Vein endothelial cell (primary cell): ENCODE data around the gene HTRA2. TPM values are rescaled to one million over a fixed set of nuclear protein-coding genes. Genes with fewer than 3 reads are reported as not detected.

Experiments
- total RNA-seq: library from RNA; depleted of rRNA; stranded (reverse); fragments of >200 nt; gene quantifications from 2 replicates; pipeline ENCODE4 v1.2.3, GENCODE V29; 2012

The HTRA2 gene
- total RNA-seq, result 32.9 and 42.8 TPM in 2 replicates

GRCh38 chr2:74529357-74530238 lies at the start of gene HTRA2, which contains the start of gene AUP1:
TSS of gene HTRA2 (plus strand) at chr2:74529933. CDS start at chr2:74530007, 74 bp downstream.
TSS of gene AUP1 (minus strand) at chr2:74529706. CDS start at chr2:74529629, 77 bp downstream.

GRCh38 chr2:74482801-74483674 lies 46.7 kb upstream of the HTRA2 start, which contains the start of the genes CCDC142 and TTC31:
TSS of gene CCDC142 (minus strand) at chr2:74482998. CDS start at chr2:74482837, 161 bp downstream.
TSS of gene TTC31 (plus strand) at chr2:74483081. CDS start at chr2:74483096, 15 bp downstream.

GRCh38 chr2:74499267-74499939 lies 30.3 kb upstream of the HTRA2 start, which contains the start of gene LBX2:
TSS of gene LBX2 (minus strand) at chr2:74499603. CDS start at chr2:74499537, 66 bp downstream.

GRCh38 chr2:74507145-74507925 lies 22.4 kb upstream of the HTRA2 start, which contains the start of gene PCGF1:
TSS of gene PCGF1 (minus strand) at chr2:74507695. CDS start at chr2:74507668, 27 bp downstream.

GRCh38 chr2:74514368-74515270 lies 15.1 kb upstream of the HTRA2 start, which contains the start of gene TLX2:
TSS of gene TLX2 (plus strand) at chr2:74514450. CDS start at chr2:74514807, 357 bp downstream.

GRCh38 chr2:74525717-74526648 lies 3.8 kb upstream of the HTRA2 start, which contains the start of gene DQX1:
TSS of gene DQX1 (minus strand) at chr2:74526231. CDS start at chr2:74525729, 502 bp downstream.

GRCh38 chr2:74553892-74554819 lies 24.4 kb downstream of the HTRA2 start, which contains the start of the genes DOK1 and LOXL3:
TSS of gene DOK1 (plus strand) at chr2:74554720. CDS start at chr2:74554755, 35 bp downstream.
TSS of gene LOXL3 (minus strand) at chr2:74553942. CDS start at chr2:74552634, 1,308 bp downstream.

Other genes with a start within 250 kb of the HTRA2 start
- gene SLC4A5, start 186.5 kb upstream of the HTRA2 start, total RNA-seq, result 0.65 and 1.1 TPM in 2 replicates
- 139 and 141 TPM in 2 replicates for gene DCTN1, start 149.6 kb upstream of the HTRA2 start, total RNA-seq
- 0.19 TPM in 1 of 2 replicates, not detected in the other for gene C2orf81, start 108.3 kb upstream of the HTRA2 start, total RNA-seq
- gene WDR54, start 108.2 kb upstream of the HTRA2 start, total RNA-seq, result 32.2 and 36.9 TPM in 2 replicates
- 10.8 and 17.0 TPM in 2 replicates for gene RTKN, start 88.0 kb upstream of the HTRA2 start, total RNA-seq
- gene INO80B, start 74.8 kb upstream of the HTRA2 start, total RNA-seq, result 9.5 and 10.5 TPM in 2 replicates
- gene WBP1, start 71.5 kb upstream of the HTRA2 start, total RNA-seq, result 29.4 and 39.2 TPM in 2 replicates
- 57.5 and 69.2 TPM in 2 replicates for gene MOGS, start 64.6 kb upstream of the HTRA2 start, total RNA-seq
- 18.8 and 20.6 TPM in 2 replicates for gene MRPL53, start 57.3 kb upstream of the HTRA2 start, total RNA-seq
- gene CCDC142, start 46.9 kb upstream of the HTRA2 start, total RNA-seq, result 19.5 and 22.9 TPM in 2 replicates
- 11.1 and 15.0 TPM in 2 replicates for gene TTC31, start 46.9 kb upstream of the HTRA2 start, total RNA-seq
- 2.9 and 3.8 TPM in 2 replicates for gene LBX2, start 30.3 kb upstream of the HTRA2 start, total RNA-seq
- 13.3 and 14.0 TPM in 2 replicates for gene PCGF1, start 22.2 kb upstream of the HTRA2 start, total RNA-seq
- gene TLX2, start 15.5 kb upstream of the HTRA2 start, total RNA-seq, result not detected in 2 replicates
- gene DQX1, start 3.7 kb upstream of the HTRA2 start, total RNA-seq, result under 0.01 and 0.10 TPM in 2 replicates
- gene AUP1, start 227 bp upstream of the HTRA2 start, total RNA-seq, result 96.4 and 116 TPM in 2 replicates
- 1.6 and 2.2 TPM in 2 replicates for gene LOXL3, start 24.0 kb downstream of the HTRA2 start, total RNA-seq
- gene DOK1, start 24.8 kb downstream of the HTRA2 start, total RNA-seq, result 11.5 and 14.7 TPM in 2 replicates
- not detected in 2 replicates for gene M1AP, start 118.4 kb downstream of the HTRA2 start, total RNA-seq
- 3.6 TPM in 2 replicates for gene SEMA4F, start 124.3 kb downstream of the HTRA2 start, total RNA-seq